GM19351 (cell line): ENCODE data around the gene AKAP8.
"Not testable (repeated sequence)": the region's sequence is repeated elsewhere in the genome, so short reads cannot be mapped to it uniquely, and the experiment has no call there.

Experiments
- ATAC-seq: cut with Tn5 transposase; IDR thresholded peaks from one replicate; pipeline ENCODE4 v1.9.1; 2021; ENCODE audit warnings: mild to moderate bottlenecking, moderate library complexity; ENCODE audit not compliant: unreplicated experiment

The AKAP8 gene

GRCh38 chr19:15379083-15379998, at the start of gene AKAP8:
Gene AKAP8 (minus strand): TSS chr19:15379787. CDS start chr19:15379731, 56 bp downstream.
- ATAC-seq, result peak; percentile 80

GRCh38 chr19:15427991-15428471, 48.4 kb upstream of the AKAP8 start:
- no peak for ATAC-seq

DNA sequence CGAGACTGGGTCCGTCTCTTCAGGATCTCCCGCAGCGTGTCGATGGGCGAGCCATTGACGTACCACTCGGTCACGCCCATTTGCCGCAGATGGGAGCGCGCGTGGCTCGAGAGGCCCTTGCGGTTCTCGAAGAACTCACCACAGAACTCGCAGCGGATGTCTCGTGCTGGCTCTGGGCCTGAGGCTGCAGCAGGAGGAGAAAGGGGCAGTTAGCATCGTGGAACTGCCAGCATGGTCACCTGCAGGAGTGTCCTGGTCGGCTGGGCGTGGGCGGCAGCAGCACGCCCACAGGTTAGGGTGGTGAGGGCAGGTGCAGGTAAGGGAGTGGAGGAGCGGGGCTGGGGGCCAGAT, 47.7 kb upstream of the AKAP8 start:
- ATAC-seq, result no peak

DNA sequence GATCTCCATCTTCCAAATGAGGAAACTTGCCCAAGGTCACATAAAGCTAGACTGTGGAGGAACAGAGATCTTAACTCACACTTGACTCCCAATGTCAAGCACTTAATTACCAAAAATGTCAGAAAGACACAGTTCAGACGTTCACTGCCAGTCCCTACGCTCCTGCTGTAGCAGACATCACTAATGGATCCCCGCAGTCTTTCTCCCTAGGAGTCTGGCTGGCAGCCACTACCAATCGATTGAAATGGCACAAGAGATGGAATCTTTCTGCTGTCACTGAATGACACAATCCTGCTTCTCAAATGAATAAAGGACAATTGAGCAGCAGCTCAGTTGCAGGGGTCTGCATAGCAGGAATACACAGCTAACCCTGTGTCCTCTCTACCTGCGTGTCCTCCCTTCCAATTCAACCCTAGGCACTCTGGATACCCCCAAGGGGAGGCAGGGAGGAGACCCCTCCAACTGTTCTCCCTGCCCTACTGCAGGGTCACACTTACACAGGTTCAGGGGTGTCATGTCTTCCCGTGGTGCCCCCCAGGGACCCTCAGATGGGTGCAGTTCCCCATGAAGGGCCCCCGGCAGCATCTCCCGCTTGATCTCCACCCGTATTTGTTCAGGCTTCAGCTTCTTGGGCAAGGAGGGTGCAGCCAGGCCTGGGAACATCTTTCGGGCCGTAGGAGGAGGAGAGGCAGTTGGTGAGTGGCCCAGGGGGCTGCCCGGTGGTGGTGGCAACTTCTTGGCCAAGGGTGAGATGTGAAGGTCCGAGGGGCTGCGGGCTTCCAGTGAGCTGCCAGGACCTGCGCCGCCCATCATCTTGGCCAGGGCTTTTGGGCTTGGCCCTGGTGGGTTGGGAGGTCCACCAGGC, 47.1 kb upstream of the AKAP8 start:
- ATAC-seq, result no peak

DNA sequence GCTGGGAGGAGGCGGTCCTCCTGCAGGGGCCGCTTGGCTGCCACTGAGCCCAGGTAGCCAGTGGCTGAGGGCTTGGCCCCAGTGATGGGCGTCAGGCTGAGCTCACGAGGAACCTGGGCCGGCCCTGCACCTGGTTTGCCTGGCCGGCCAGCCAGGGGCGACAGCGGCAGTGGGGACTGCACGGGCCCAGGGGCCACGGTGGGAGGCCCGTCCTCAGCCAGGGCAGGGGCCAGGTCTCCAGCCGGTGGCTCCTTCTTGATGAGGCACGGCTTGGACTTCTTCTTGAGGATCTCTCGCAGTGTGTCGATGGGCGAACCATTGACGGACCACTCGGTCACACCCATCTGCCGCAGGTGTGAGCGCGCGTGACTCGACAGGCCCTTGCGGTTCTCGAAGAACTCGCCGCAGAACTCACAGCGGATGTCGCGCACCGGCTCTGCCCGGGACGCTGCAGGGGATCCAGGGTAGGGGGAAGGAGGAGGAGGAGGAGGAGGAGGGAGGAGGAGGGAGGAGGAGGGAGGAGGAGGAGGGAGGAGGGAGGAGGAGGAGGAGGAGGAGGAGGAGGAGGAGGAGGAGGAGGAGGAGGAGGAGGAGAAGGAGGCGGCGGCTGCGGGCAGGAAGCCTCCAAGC, 45.8 kb upstream of the AKAP8 start:
- no peak for ATAC-seq

- ATAC-seq, result no peak
Observed at GRCh38 chr19:15424692-15425272, 45.2 kb upstream of the AKAP8 start.

GRCh38 chr19:15424121-15424520, 44.5 kb upstream of the AKAP8 start:
- ATAC-seq, result no peak

DNA sequence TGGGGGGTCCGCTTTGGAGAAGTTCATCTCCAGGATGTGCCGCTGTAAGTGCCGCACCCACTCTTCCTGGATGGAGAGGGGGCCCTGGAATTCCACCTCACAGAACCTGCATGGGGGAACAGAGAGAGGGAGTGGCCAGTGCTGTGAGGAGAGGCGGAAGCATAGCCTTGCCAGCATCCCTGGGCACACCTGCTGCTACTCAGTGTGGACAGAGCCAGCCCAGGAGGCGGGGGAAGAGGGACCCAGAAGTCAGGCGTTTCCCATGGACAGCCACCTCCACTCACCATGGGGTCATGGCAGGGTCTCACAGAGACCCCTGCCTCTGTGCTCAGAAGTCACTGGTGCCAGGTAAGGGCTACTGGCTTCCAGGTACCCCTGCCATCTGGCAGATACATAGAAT, 43.5 kb upstream of the AKAP8 start:
- no peak for ATAC-seq

- ATAC-seq, result no peak
Observed at GRCh38 chr19:15422296-15423075, 42.9 kb upstream of the AKAP8 start.

- ATAC-seq, result no peak
Observed at GRCh38 chr19:15421721-15422260, 42.2 kb upstream of the AKAP8 start.

GRCh38 chr19:15421136-15421695, 41.6 kb upstream of the AKAP8 start:
- ATAC-seq, result no peak

- ATAC-seq, result no peak
Observed at GRCh38 chr19:15419413-15420025, 39.9 kb upstream of the AKAP8 start.

DNA sequence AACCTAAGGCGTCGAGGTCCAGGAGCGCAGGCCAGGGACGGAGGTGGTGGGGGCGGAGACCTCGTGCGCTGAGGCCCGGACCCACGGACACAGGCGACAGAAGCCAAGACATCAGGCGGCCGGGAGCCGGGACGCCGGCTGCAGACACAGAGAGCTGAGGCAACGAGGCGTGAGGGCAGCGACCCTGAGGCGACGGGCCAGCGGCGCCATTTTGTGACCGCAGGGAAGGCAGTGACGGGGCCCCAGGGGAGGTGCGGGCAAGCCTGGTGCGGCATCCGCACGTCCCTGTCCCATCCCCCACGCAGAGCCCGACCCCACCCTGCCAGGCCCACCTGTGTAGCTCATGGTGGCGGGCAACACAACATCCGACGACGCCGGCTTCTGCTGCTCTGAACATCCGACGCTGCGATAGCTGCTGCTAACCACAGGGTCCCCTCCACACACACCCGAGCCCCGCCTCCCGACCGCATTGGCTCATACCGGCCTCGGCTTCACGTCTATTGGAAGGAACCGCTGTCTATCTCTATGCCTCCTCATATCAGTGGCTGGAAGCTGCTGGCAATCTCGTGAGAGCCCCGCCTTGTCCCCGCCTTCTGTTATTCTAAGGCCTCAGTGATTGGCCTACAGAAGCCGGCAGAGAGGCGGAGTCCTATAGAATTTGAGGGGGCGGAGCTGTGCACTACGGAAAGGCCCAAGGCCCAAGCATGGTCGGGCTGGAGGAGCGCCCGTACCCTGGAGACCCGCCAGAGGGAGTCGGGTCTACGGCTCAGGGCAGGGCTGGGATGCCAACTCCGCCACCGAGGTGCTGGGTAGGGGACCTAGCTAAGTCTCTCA, 39.2 kb upstream of the AKAP8 start, which contains the start of gene AKAP8L:
Gene AKAP8L (minus strand): TSS at position 410 of the 834 bp plus-strand sequence. CDS start 65 bp downstream, at position 345.
- ATAC-seq, result peak; percentile 95

DNA sequence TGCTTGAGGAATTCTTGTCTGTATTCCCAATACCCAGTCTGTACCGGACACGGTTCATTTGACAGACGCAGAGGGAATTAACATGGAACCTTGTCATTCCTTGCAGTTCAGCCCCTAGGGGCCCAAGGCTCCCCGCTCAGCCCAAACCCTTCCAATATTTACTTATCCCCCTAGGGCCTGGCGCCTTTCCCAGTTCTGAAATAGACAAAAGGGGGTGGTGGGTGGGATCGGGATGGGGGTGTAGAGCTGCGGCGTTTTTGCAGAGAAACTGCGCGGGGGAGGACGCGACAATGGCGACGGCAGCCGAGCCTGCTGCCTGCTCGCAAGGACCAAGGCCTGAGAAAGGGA, 38.6 kb upstream of the AKAP8 start:
- no peak for ATAC-seq

DNA sequence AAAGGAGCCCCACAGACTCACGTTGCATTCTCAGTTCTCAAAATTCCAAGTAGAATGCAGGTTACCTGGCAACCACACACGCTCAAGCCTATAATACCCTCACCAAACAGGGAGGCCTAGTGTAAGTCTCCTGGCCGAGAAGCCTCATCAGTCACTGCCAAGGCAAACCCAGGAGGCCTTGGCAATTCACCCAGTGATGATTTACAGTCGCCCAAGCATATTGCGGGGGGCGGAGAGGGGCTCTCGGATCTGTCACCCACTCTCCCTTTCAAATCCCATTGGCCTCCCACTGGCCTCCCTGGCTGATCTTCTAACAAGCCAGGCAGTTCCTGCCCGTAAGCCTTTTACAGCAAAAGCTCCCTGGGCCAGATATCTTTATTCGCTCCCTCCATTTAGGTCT, 38.1 kb upstream of the AKAP8 start:
- no peak for ATAC-seq

- ATAC-seq, result no peak
Observed at GRCh38 chr19:15412832-15413231, 33.2 kb upstream of the AKAP8 start.

- not testable (repeated sequence) for ATAC-seq
Observed at GRCh38 chr19:15411351-15411750, 31.8 kb upstream of the AKAP8 start.

DNA sequence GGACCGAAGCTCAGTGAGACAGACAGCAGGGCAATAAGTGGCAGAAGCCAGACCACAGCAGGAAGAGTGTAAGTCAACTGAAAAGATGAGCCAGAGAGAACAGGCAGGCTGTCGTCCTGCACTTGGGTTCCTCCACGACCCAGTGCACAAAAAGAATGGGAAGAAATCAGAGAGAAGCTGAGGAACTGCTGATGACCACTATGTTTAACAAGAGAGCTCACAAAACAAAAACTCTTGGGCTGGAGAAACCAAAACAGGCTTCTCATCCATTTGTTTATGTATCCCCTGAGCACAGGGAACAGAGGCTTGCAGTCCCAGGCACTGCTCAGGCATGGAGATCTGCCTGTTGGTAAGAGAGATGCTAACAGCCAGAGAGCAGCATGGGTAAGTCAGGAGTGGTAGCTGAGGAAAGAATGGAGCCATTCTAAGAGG, 25.2 kb upstream of the AKAP8 start:
- no peak for ATAC-seq
